Measurements from ENCODE around the gene COMMD4. TPM values are rescaled to one million over a fixed set of nuclear protein-coding genes. Genes with fewer than 3 reads are reported as not detected.
A peak's percentile ranks its signal among the peaks of the same experiment; 100 is the strongest.

The COMMD4 gene
- total and polyA plus RNA-seq, 2 donors (not counting 1 experiment from before 2014, with no cell fraction given) = 65.9 to 74.9 TPM

DNA sequence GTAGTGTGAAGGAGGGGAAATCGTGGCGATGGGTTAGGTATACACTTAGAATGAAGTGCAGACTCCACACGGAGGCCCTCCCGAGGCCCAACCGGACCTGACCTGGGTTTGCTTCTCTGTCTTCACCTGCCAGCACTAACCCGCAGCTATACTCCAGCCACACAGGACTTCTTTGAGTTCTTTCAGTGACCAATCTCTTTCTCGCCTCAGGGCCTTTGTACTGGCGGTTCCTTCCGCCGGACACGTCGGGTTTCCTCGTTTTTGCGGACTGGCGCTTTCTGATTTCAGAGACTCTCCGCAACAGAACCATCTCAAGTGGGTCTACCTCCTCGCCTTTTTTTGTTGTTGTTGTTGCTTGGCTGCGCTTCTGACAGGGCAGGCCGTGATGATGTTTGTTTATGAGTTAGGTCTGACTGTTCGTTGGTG, 10.9 kb downstream of the COMMD4 start, which contains the start of gene NEIL1:
Gene NEIL1 (plus strand): TSS at position 244 of the 426 bp plus-strand sequence. CDS start 1,867 bp downstream, outside the sequence.
- H3K9me3 ChIP-seq (ENCODE audit: control insufficient read depth, insufficient read depth, low read depth, low read length) = no peaks in the 10 kb centered on the region
- TF ChIP-seq, protein P1, sequence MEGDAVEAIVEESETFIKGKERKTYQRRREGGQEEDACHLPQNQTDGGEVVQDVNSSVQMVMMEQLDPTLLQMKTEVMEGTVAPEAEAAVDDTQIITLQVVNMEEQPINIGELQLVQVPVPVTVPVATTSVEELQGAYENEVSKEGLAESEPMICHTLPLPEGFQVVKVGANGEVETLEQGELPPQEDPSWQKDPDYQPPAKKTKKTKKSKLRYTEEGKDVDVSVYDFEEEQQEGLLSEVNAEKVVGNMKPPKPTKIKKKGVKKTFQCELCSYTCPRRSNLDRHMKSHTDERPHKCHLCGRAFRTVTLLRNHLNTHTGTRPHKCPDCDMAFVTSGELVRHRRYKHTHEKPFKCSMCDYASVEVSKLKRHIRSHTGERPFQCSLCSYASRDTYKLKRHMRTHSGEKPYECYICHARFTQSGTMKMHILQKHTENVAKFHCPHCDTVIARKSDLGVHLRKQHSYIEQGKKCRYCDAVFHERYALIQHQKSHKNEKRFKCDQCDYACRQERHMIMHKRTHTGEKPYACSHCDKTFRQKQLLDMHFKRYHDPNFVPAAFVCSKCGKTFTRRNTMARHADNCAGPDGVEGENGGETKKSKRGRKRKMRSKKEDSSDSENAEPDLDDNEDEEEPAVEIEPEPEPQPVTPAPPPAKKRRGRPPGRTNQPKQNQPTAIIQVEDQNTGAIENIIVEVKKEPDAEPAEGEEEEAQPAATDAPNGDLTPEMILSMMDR (conservative IDR thresholded peaks at IDR 0.05 in 1 of 2, IDR thresholded peaks at IDR 0.05 in 1 of 2; ENCODE audit: low read depth in 1 of 2, low read length in 2 of 2) = no peak
- no peak for TF ChIP-seq EZH2 (IDR thresholded peaks at IDR 0.05; ENCODE audit: low read length, missing control alignments)

DNA sequence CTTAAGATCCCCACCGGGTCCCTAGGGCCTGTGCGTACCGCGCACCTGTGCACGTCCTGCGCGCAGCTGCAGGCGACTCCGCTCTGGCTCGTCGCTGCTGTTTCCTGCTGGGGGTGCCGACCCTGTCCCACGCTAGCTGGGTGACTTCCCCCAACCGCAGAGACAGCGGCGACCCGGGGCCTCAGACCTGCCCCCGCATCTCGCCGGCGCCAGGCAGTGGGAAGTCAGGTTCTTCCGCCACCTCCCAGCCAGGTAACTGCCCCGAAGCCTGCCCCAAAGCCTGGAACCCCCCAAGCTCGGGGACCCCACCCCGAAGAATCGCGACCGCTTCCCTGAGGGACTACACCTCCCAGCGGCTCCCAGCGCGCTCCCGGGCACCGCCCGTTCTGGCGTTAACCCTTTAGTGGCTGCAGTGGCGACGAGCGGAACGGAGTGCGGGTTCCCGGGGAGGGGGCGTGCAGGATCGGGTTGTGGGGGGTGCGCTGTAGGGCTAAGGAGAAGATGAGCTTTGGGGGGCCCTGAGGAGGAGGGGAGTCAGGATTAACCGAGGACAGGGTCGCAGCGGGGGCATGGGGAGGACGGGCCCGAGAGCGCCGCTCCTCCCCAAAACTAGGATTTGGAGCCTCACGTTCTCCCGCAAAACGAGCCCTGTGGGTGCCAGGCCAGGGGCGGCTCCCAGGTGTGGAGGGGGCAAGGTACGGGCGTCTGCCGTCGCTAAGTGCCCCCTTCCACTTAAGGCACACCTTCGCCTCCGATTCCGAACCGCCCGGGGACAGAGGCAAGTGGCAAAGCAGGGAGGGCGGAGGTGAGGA, 11.6 kb downstream of the COMMD4 start:
- TF ChIP-seq, protein P1 (conservative IDR thresholded peaks at IDR 0.05 in 1 of 2, IDR thresholded peaks at IDR 0.05 in 1 of 2; ENCODE audit: low read depth in 1 of 2, low read length in 2 of 2) = no peak
- no peak for TF ChIP-seq EZH2 (IDR thresholded peaks at IDR 0.05; ENCODE audit: low read length, missing control alignments)
- Histone ChIP-seq H3K36me3 (ENCODE audit: control insufficient read depth, insufficient read depth, low read length) (no peaks in the 10 kb centered on the region), H3K4me2 (ENCODE audit: extremely low read depth, insufficient read depth, low read length) (peak overlapping the region; percentile 93), H3K79me2 (ENCODE audit: control insufficient read depth, insufficient read depth, low read length) (no peaks in the 10 kb centered on the region), H2AFZ (ENCODE audit: low read length) (peak overlapping the region; percentile 59), H3K4me3 (replicated peaks in 1 of 4; ENCODE audit: control extremely low read depth in 1 of 4, insufficient read depth in 1 of 4, low read depth in 3 of 4, low read length in 4 of 4) (peak overlapping the region; percentile 56 to 79 (median 72)), H3K27me3 (ENCODE audit: control insufficient read depth, insufficient read depth, low read length) (peaks cover 5% of the 10 kb centered on the region), H3K9ac (ENCODE audit: insufficient read depth, low read length) (peak overlapping the region; percentile 50), H4K20me1 (ENCODE audit: control insufficient read depth, extremely low read depth, insufficient read depth, low read length) (no peaks in the 10 kb centered on the region), H3K27ac (ENCODE audit: insufficient read depth, low read length) (no peak overlapping the region), H3K9me3 (ENCODE audit: control insufficient read depth, insufficient read depth, low read depth, low read length) (no peaks in the 10 kb centered on the region), H3K4me1 (ENCODE audit: control insufficient read depth, extremely low read depth, insufficient read depth, low read length) (no peaks in the 10 kb centered on the region)
- peak in 1 of 2 donors; percentile 34 for DNase-seq (ENCODE audit: low read depth in 2 of 2)

More for the DNA sequence above, 10.9 kb downstream of the COMMD4 start, which contains the start of gene NEIL1:
- Histone ChIP-seq H3K9ac (ENCODE audit: insufficient read depth, low read length) (peak within 1 kb of the TSS; percentile 50), H2AFZ (ENCODE audit: low read length) (peak within 1 kb of the TSS; percentile 59), H3K27ac (ENCODE audit: insufficient read depth, low read length) (no peak within 1 kb of the TSS), H3K36me3 (ENCODE audit: control insufficient read depth, insufficient read depth, low read length) (no peaks in the 10 kb centered on the region), H3K4me1 (ENCODE audit: control insufficient read depth, extremely low read depth, insufficient read depth, low read length) (no peaks in the 10 kb centered on the region), H3K79me2 (ENCODE audit: control insufficient read depth, insufficient read depth, low read length) (no peaks in the 10 kb centered on the region), H4K20me1 (ENCODE audit: control insufficient read depth, extremely low read depth, insufficient read depth, low read length) (no peaks in the 10 kb centered on the region), H3K4me2 (ENCODE audit: extremely low read depth, insufficient read depth, low read length) (peak within 1 kb of the TSS; percentile 93), H3K27me3 (ENCODE audit: control insufficient read depth, insufficient read depth, low read length) (peaks cover 5% of the 10 kb centered on the region), H3K4me3 (replicated peaks in 1 of 4; ENCODE audit: control extremely low read depth in 1 of 4, insufficient read depth in 1 of 4, low read depth in 3 of 4, low read length in 4 of 4) (peak within 1 kb of the TSS; percentile 56 to 79 (median 72))
- DNase-seq (ENCODE audit: low read depth in 2 of 2) = peak in 1 of 2 donors; percentile 18

DNA sequence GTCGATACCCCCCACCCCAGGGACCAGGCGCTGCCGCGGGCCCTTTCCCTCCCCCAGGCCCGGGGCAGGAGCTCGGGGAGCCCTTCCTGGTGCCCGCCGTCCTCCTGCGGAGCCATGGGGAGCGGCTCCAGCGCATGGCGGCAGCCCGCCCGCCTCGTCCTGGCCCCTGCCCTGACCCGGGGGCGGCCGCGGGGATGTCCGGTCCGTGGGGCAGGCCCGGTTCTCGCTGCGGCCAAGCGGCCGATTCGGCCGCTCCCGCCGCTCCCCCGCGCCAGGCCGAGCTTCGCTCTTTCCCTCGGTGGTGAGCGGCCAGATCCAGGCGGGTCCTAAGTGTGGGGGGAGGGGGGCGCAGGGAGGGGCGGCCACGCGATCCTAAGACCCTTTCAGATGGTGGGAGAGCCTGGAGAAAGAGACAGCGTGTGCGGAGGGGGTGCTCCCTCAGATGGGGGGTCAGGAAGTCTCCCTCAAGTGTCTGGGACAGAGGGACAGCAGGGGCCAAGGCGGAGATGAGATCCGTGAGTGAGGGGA, 12.2 kb downstream of the COMMD4 start:
- Histone ChIP-seq H3K4me2 (ENCODE audit: extremely low read depth, insufficient read depth, low read length) (peak overlapping the region; percentile 93), H3K27me3 (ENCODE audit: control insufficient read depth, insufficient read depth, low read length) (peaks cover 5% of the 10 kb centered on the region), H3K9ac (ENCODE audit: insufficient read depth, low read length) (peak overlapping the region; percentile 50), H4K20me1 (ENCODE audit: control insufficient read depth, extremely low read depth, insufficient read depth, low read length) (no peaks in the 10 kb centered on the region), H3K4me3 (replicated peaks in 1 of 4; ENCODE audit: control extremely low read depth in 1 of 4, insufficient read depth in 1 of 4, low read depth in 3 of 4, low read length in 4 of 4) (peak overlapping the region; percentile 56 to 79 (median 72)), H3K4me1 (ENCODE audit: control insufficient read depth, extremely low read depth, insufficient read depth, low read length) (no peaks in the 10 kb centered on the region), H3K36me3 (ENCODE audit: control insufficient read depth, insufficient read depth, low read length) (no peaks in the 10 kb centered on the region), H2AFZ (ENCODE audit: low read length) (peak overlapping the region; percentile 59), H3K27ac (ENCODE audit: insufficient read depth, low read length) (no peak overlapping the region), H3K9me3 (ENCODE audit: control insufficient read depth, insufficient read depth, low read depth, low read length) (no peaks in the 10 kb centered on the region), H3K79me2 (ENCODE audit: control insufficient read depth, insufficient read depth, low read length) (no peaks in the 10 kb centered on the region)
- TF ChIP-seq, protein P1 (conservative IDR thresholded peaks at IDR 0.05 in 1 of 2, IDR thresholded peaks at IDR 0.05 in 1 of 2; ENCODE audit: low read depth in 1 of 2, low read length in 2 of 2) = no peak
- no peak for TF ChIP-seq EZH2 (IDR thresholded peaks at IDR 0.05; ENCODE audit: low read length, missing control alignments)
- DNase-seq (ENCODE audit: low read depth in 2 of 2) = no peak

All from fibroblast of lung (primary cell).